CD14-positive monocyte (primary cell): Measurements from ENCODE around the gene CTBP2. TPM values are rescaled to one million over a fixed set of nuclear protein-coding genes. Genes with fewer than 3 reads are reported as not detected.

Experiments
- DNase-seq, 3 donors: peaks; one replicate each; pipeline ENCODE4 v3.0.0-alpha.2; 2011 to 2022
- H2AFZ ChIP-seq: 2 replicates; pipeline ENCODE4 v1.6.0; 2012; ENCODE audit warnings: mild to moderate bottlenecking, low read depth, low read length, inconsistent platforms; ENCODE audit not compliant: insufficient read depth, poor library complexity, severe bottlenecking
- H3K27ac ChIP-seq, 2 donors: 1 replicate in 1 of 2; 2 replicates in 1 of 2; pipeline ENCODE4 v1.5.1; 2012 to 2013; ENCODE audit warnings: low read length in 2 of 2, control low read depth in 1 of 2, inconsistent platforms in 1 of 2, low read depth in 1 of 2, mild to moderate bottlenecking in 1 of 2
- H3K27me3 ChIP-seq, 2 donors: one replicate each; pipeline versions ENCODE4 v1.6.0 to v1.6.1; 2011 to 2013; ENCODE audit warnings: low read length in 2 of 2; ENCODE audit not compliant: control insufficient read depth in 2 of 2, insufficient read depth in 2 of 2
- H3K36me3 ChIP-seq, 2 donors: replicated peaks in 1 of 2; 1 replicate in 1 of 2; 2 replicates in 1 of 2; pipeline versions ENCODE4 v1.5.1 to v1.6.1; 2012 to 2013; ENCODE audit warnings: low read length in 2 of 2, control low read depth in 1 of 2, inconsistent platforms in 1 of 2, mild to moderate bottlenecking in 1 of 2; ENCODE audit not compliant: insufficient read depth in 2 of 2, control insufficient read depth in 1 of 2
- H3K4me1 ChIP-seq, 2 donors: 1 replicate in 1 of 2; 2 replicates in 1 of 2; pipeline versions ENCODE4 v1.5.1 to v1.6.1; 2012 to 2013; ENCODE audit warnings: low read length in 2 of 2, control low read depth in 1 of 2, inconsistent platforms in 1 of 2, mild to moderate bottlenecking in 1 of 2, moderate library complexity in 1 of 2; ENCODE audit not compliant: insufficient read depth in 2 of 2, control insufficient read depth in 1 of 2
- H3K4me2 ChIP-seq: replicated peaks from 2 replicates; pipeline ENCODE3; 2012; ENCODE audit warnings: low read length, moderate library complexity, mild to moderate bottlenecking; ENCODE audit not compliant: poor library complexity, severe bottlenecking; ENCODE audit errors: extremely low read depth
- H3K4me3 ChIP-seq, 3 experiments: fragments of 200-600 bp in 1 of 3; sonication (generic) in 1 of 3; replicated peaks in 1 of 3; 1 replicate in 2 of 3; 2 replicates in 1 of 3; pipeline ENCODE4 v1.5.1; 2011 to 2013; ENCODE audit warnings: low read length in 3 of 3, mild to moderate bottlenecking in 3 of 3, control low read depth in 2 of 3, low read depth in 2 of 3, inconsistent platforms in 1 of 3, moderate library complexity in 1 of 3
- H3K79me2 ChIP-seq: 2 replicates; pipeline ENCODE4 v1.6.0; 2012; ENCODE audit warnings: mild to moderate bottlenecking, control low read depth, inconsistent platforms, low read length, moderate library complexity; ENCODE audit not compliant: insufficient read depth
- H3K9ac ChIP-seq: 2 replicates; pipeline ENCODE4 v1.6.0; 2017; ENCODE audit warnings: low read length, mild to moderate bottlenecking; ENCODE audit not compliant: insufficient read depth, poor library complexity, severe bottlenecking
- H3K9me3 ChIP-seq, 2 donors: replicated peaks in 1 of 2; 1 replicate in 1 of 2; 2 replicates in 1 of 2; pipeline versions ENCODE4 v1.5.1 to v1.6.1; 2012 to 2013; ENCODE audit warnings: low read length in 2 of 2, control low read depth in 1 of 2; ENCODE audit not compliant: control insufficient read depth in 1 of 2, insufficient read depth in 1 of 2
- H4K20me1 ChIP-seq: 2 replicates; pipeline ENCODE4 v1.6.0; 2012; ENCODE audit warnings: mild to moderate bottlenecking, low read length, control low read depth, moderate library complexity; ENCODE audit not compliant: insufficient read depth
- H3K27ac Mint-ChIP-seq, 7 donors: one replicate each; pipeline ENCODE4 v1.8.0; 2020; ENCODE audit warnings: mild to moderate bottlenecking in 7 of 7, mixed read lengths in 7 of 7, moderate library complexity in 6 of 7, inconsistent platforms in 2 of 7
- H3K27me3 Mint-ChIP-seq, 3 donors: one replicate each; pipeline ENCODE4 v1.8.0; 2021 to 2022; ENCODE audit warnings: low read depth in 3 of 3, mild to moderate bottlenecking in 3 of 3, mixed read lengths in 3 of 3, moderate library complexity in 3 of 3, inconsistent platforms in 1 of 3
- H3K36me3 Mint-ChIP-seq, 2 donors: one replicate each; pipeline ENCODE4 v1.8.0; 2020; ENCODE audit warnings: mixed read lengths in 2 of 2, inconsistent platforms in 1 of 2, mild to moderate bottlenecking in 1 of 2
- H3K4me1 Mint-ChIP-seq: one replicate; pipeline ENCODE4 v1.8.0; 2020; ENCODE audit warnings: mild to moderate bottlenecking, mixed read lengths
- H3K4me3 Mint-ChIP-seq, 2 donors: one replicate each; pipeline ENCODE4 v1.8.0; 2020; ENCODE audit warnings: mild to moderate bottlenecking in 2 of 2, mixed read lengths in 2 of 2, moderate library complexity in 1 of 2
- H3K9me3 Mint-ChIP-seq, 7 donors: one replicate each; pipeline ENCODE4 v1.8.0; 2020 to 2022; ENCODE audit warnings: mixed read lengths in 7 of 7, mild to moderate bottlenecking in 6 of 7, moderate library complexity in 6 of 7, inconsistent platforms in 2 of 7
- CTCF ChIP-seq: fragments of 200-600 bp; IDR thresholded peaks from one replicate; pipeline ENCODE4 v1.8.0; 2022; ENCODE audit warnings: antibody characterized with exemption, mild to moderate bottlenecking
- WGBS: methylation state at CpG from one replicate; pipeline ENCODE4 v1.1.5; 2013; ENCODE audit warnings: missing lambda C conversion rate; ENCODE audit not compliant: insufficient coverage; 5-methylcytosine and 5-hydroxymethylcytosine counted together
- intact Hi-C, 2 donors: fragments of 100-400 bp; cut with micrococcal nuclease; formaldehyde crosslinking; loops; one replicate each; pipeline versions ENCODE4 v1.15.0 to v1.15.1; 2023
- polyA plus RNA-seq, 3 donors: library from polyadenylated mRNA; depleted of rRNA in 1 of 3; unstranded in 2 of 3; stranded (reverse) in 1 of 3; fragments of 300-500 nt in 2 of 3; fragments of >200 nt in 1 of 3; fragmentation: Illumina TruSeq in 2 of 3; gene quantifications; 1 replicate in 2 of 3; 2 replicates in 1 of 3; pipeline ENCODE4 v1.2.3, GENCODE V29; 2012 to 2021

Gene CTBP2
- polyA plus RNA-seq, 3 donors: 40.9 to 87.1 (median 41.1) TPM

GRCh38 chr10:125144693-125145623, 15.4 kb downstream of the CTBP2 start:
- Histone ChIP-seq H3K36me3 (peaks cover 0 to 10% of the 10 kb centered on the region in 2 donors), H3K4me1 (peaks cover 54 to 60% of the 10 kb centered on the region in 2 donors), H3K4me3 (no peak overlapping the region), H3K27me3 (no peaks in the 10 kb centered on the region), H3K4me2 (peak overlapping the region; percentile 29), H4K20me1 (peaks cover 100% of the 10 kb centered on the region), H3K9me3 (no peaks in the 10 kb centered on the region), H3K79me2 (peaks cover 100% of the 10 kb centered on the region), H3K27ac (no peak overlapping the region), H2AFZ (no peak overlapping the region), H3K9ac (no peak overlapping the region)
- 30% methylated on average over 5 of the region's 13 CpGs for WGBS
- DNase-seq: peak in 1 of 3 donors; percentile 24
- peak overlapping the region in 1 of 2 donors; percentile 45 for H3K4me3 Mint-ChIP-seq
- intact Hi-C loops: loop anchor here in 1 of 2 donors (5.0 to 10.0 kb wide), 3 partner anchors 83 to 590 kb away; no protein-coding TSS in a partner anchor
- peak overlapping the region in 5 of 7 donors; percentile 5 to 79 (median 31) for H3K27ac Mint-ChIP-seq
- TF ChIP-seq CTCF: peak; percentile 46
- peaks cover 75% of the 10 kb centered on the region for H3K4me1 Mint-ChIP-seq
- peaks cover 0 to 1% (median 0%) of the 10 kb centered on the region in 3 donors for H3K27me3 Mint-ChIP-seq
- no peaks in the 10 kb centered on the region for H3K9me3 Mint-ChIP-seq
- H3K36me3 Mint-ChIP-seq: peaks cover 11 to 24% of the 10 kb centered on the region in 2 donors

- H3K27ac ChIP-seq: no peak overlapping the region
- no peaks in the 10 kb centered on the region for H3K9me3 Mint-ChIP-seq
- H3K9me3 ChIP-seq: no peaks in the 10 kb centered on the region
- H3K4me1 ChIP-seq: peaks cover 46 to 52% of the 10 kb centered on the region in 2 donors
- intact Hi-C loops: loop anchor here in 1 of 2 donors (10.0 kb wide), 2 partner anchors 229 to 591 kb away; no protein-coding TSS in a partner anchor
- no peak for DNase-seq
- peaks cover 10 to 31% of the 10 kb centered on the region in 2 donors for H3K36me3 Mint-ChIP-seq
- no peak overlapping the region for H3K4me3 ChIP-seq
- H3K27me3 ChIP-seq: no peaks in the 10 kb centered on the region
- H3K4me2 ChIP-seq: peak overlapping the region; percentile 29
- peaks cover 0 to 14% of the 10 kb centered on the region in 2 donors for H3K36me3 ChIP-seq
- H4K20me1 ChIP-seq: peaks cover 100% of the 10 kb centered on the region
- peaks cover 68% of the 10 kb centered on the region for H3K4me1 Mint-ChIP-seq
- H2AFZ ChIP-seq: no peak overlapping the region
- H3K27me3 Mint-ChIP-seq: peaks cover 0 to 1% (median 0%) of the 10 kb centered on the region in 3 donors
- H3K9ac ChIP-seq: no peak overlapping the region
- peak overlapping the region; percentile 45 to 59 for H3K4me3 Mint-ChIP-seq
- peak overlapping the region in 4 of 7 donors; percentile 19 to 79 (median 29) for H3K27ac Mint-ChIP-seq
- H3K79me2 ChIP-seq: peaks cover 100% of the 10 kb centered on the region
- no peak for TF ChIP-seq CTCF
- 25% methylated on average over 8 of the region's 12 CpGs for WGBS
Observed at GRCh38 chr10:125144206-125144605, 16.2 kb downstream of the CTBP2 start.
